HG02970 (cell line): ENCODE results near the gene PCSK2.

Experiments used
- ATAC-seq: cut with Tn5 transposase; IDR thresholded peaks from one replicate; pipeline ENCODE4 v1.9.1; 2021; ENCODE audit warnings: mild to moderate bottlenecking, moderate library complexity, moderate number of reproducible peaks; ENCODE audit not compliant: unreplicated experiment, low FRiP score

PCSK2 gene

GRCh38 chr20:17385798-17386197 lies 159.0 kb downstream of the PCSK2 start:
- ATAC-seq = no peak

GRCh38 chr20:17390655-17391054 lies 163.8 kb downstream of the PCSK2 start:
- no peak for ATAC-seq

- ATAC-seq = no peak
Measured at GRCh38 chr20:17391127-17391771, 164.4 kb downstream of the PCSK2 start.

GRCh38 chr20:17394411-17394810 lies 167.6 kb downstream of the PCSK2 start:
- ATAC-seq = no peak

GRCh38 chr20:17395729-17396128 lies 168.9 kb downstream of the PCSK2 start:
- no peak for ATAC-seq

- ATAC-seq = no peak
Measured at GRCh38 chr20:17399303-17399985, 172.6 kb downstream of the PCSK2 start.

GRCh38 chr20:17403461-17403860 lies 176.6 kb downstream of the PCSK2 start:
- ATAC-seq = no peak

- ATAC-seq = no peak
Measured at GRCh38 chr20:17406051-17406590, 179.3 kb downstream of the PCSK2 start.

GRCh38 chr20:17407550-17407949 lies 180.7 kb downstream of the PCSK2 start:
- no peak for ATAC-seq

GRCh38 chr20:17417225-17417624 lies 190.4 kb downstream of the PCSK2 start:
- ATAC-seq = no peak

GRCh38 chr20:17418737-17419136 lies 191.9 kb downstream of the PCSK2 start:
- no peak for ATAC-seq

- ATAC-seq = no peak
Measured at GRCh38 chr20:17419479-17420041, 192.7 kb downstream of the PCSK2 start.

GRCh38 chr20:17421493-17421892 lies 194.7 kb downstream of the PCSK2 start:
- ATAC-seq = no peak

- ATAC-seq = no peak
Measured at GRCh38 chr20:17423782-17424181, 196.9 kb downstream of the PCSK2 start.

- ATAC-seq = no peak
Measured at GRCh38 chr20:17427638-17428037, 200.8 kb downstream of the PCSK2 start.

GRCh38 chr20:17430125-17430950 lies 203.5 kb downstream of the PCSK2 start:
- no peak for ATAC-seq

- ATAC-seq = peak; percentile 53
Measured at GRCh38 chr20:17431621-17432364, 205.0 kb downstream of the PCSK2 start.

GRCh38 chr20:17436664-17437063 lies 209.8 kb downstream of the PCSK2 start:
- no peak for ATAC-seq

- no peak for ATAC-seq
Measured at GRCh38 chr20:17437251-17437650, 210.4 kb downstream of the PCSK2 start.

GRCh38 chr20:17438436-17439039 lies 211.7 kb downstream of the PCSK2 start:
- no peak for ATAC-seq
